Natural killer cell treated with Interleukin-12 subunit alpha and Interleukin-12 subunit beta and Interleukin-15 and Interleukin-18, amount 100 ng/mL, for 72 hours (primary cell): ENCODE results near the gene RHOU. TPM values are rescaled to one million over a fixed set of nuclear protein-coding genes. Genes with fewer than 3 reads are reported as not detected.

Experiments used
- ATAC-seq, 2 donors: fragments of 150-1000 bp; cut with Tn5 transposase in 1 of 2; sonication (Bioruptor Pico), chemical (Tn5 transposase) in 1 of 2; 2 replicates each; pipeline ENCODE4 v1.10.0; 2021
- DNase-seq: peaks from one replicate; pipeline ENCODE4 v3.0.0; 2022; ENCODE audit warnings: low spot score
- H3K27ac Mint-ChIP-seq, 2 donors: 1 replicate in 1 of 2; 2 replicates in 1 of 2; pipeline ENCODE4 v1.8.0; 2022; ENCODE audit warnings: mixed read lengths in 2 of 2, mild to moderate bottlenecking in 1 of 2, moderate library complexity in 1 of 2
- H3K27me3 Mint-ChIP-seq, 2 donors: 1 replicate in 1 of 2; 2 replicates in 1 of 2; pipeline ENCODE4 v1.8.0; 2022; ENCODE audit warnings: mixed read lengths in 2 of 2
- H3K36me3 Mint-ChIP-seq: one replicate; pipeline ENCODE4 v1.8.0; 2022; ENCODE audit warnings: mixed read lengths
- H3K4me1 Mint-ChIP-seq, 2 donors: 1 replicate in 1 of 2; 2 replicates in 1 of 2; pipeline ENCODE4 v1.8.0; 2022; ENCODE audit warnings: low read depth in 2 of 2, mixed read lengths in 2 of 2, mild to moderate bottlenecking in 1 of 2
- H3K4me3 Mint-ChIP-seq: one replicate; pipeline ENCODE4 v1.8.0; 2022; ENCODE audit warnings: mixed read lengths
- H3K9me3 Mint-ChIP-seq: 2 replicates; pipeline ENCODE4 v1.8.0; 2022; ENCODE audit warnings: mixed read lengths
- total RNA-seq, 2 donors: library from RNA; stranded (reverse); gene quantifications; one replicate each; pipeline ENCODE4 v1.2.3, GENCODE V29; 2022

Gene RHOU
- total RNA-seq, 2 donors from 2014 or later: 0.50 to 3.7 TPM

DNA sequence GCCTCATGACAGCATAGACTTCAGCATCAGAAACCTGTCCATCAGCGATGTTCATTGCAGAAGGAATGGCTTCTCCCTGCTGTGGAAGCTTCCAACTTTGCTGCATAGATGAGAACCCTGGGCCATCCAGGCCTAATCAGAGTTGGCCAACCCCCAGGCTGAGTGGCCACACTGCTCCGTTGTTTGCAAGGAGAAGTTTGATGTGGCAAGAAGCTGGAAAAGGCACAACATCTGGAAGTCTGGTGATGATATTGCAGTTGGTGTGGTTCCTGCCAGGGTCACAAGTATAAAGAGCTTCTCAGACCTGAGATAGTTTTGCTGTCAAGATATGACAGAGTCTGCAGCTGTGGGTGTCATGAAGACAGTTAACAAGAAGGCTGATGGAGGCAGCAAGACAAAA, 41.2 kb downstream of the RHOU start:
- H3K9me3 Mint-ChIP-seq: no peaks in the 10 kb centered on the region
- DNase-seq (no peak), ATAC-seq (no peak)
- H3K27ac Mint-ChIP-seq: no peak overlapping the region
- no peak overlapping the region for H3K4me3 Mint-ChIP-seq
- peaks cover 8 to 20% of the 10 kb centered on the region in 2 donors for H3K4me1 Mint-ChIP-seq
- no peaks in the 10 kb centered on the region for H3K27me3 Mint-ChIP-seq
- no peaks in the 10 kb centered on the region for H3K36me3 Mint-ChIP-seq

DNA sequence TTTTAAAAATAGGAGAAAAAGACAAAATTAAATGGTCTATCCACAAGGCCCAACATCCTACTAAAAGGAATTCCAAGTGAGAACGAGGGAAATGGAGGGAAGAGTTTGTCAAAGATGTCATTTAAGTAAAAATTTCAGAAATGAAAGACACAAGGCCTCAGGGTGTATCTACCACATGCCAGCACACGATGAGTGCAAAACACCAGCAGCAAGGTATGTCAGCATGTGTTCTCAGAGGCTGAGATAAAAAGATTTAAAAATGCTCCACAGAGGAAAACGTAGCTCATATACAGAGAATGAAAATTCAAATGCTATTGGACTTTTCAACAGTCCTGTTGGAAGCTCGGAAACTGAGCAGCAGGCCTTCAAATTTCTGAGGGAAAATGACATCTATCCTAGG, 42.0 kb downstream of the RHOU start:
- Mint-ChIP-seq H3K4me1 (peaks cover 8 to 15% of the 10 kb centered on the region in 2 donors), H3K36me3 (no peaks in the 10 kb centered on the region), H3K4me3 (no peak overlapping the region), H3K27ac (no peak overlapping the region), H3K9me3 (no peaks in the 10 kb centered on the region), H3K27me3 (no peaks in the 10 kb centered on the region)
- ATAC-seq (no peak), DNase-seq (no peak)

DNA sequence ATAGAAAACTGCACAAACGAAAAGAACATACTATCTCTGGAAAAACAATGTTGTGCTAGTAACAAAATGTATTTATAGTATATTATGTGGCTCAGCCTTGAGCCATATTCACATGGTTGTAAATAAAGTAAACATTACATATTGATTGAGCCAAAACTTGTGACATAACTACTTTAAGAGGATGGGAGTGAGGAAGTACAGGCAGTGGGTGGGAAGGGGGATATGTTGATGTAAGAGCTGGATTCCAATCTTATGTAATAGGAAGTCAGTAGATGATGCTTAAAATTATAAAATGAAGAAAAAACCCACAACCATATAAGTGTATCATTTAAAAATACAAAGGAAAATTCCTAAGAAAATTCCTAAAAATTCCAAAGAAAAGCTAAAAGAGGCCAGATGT, 42.7 kb downstream of the RHOU start:
- Mint-ChIP-seq H3K36me3 (no peaks in the 10 kb centered on the region), H3K4me3 (no peak overlapping the region), H3K27me3 (no peaks in the 10 kb centered on the region), H3K27ac (no peak overlapping the region), H3K4me1 (peaks cover under 1 to 7% of the 10 kb centered on the region in 2 donors), H3K9me3 (no peaks in the 10 kb centered on the region)
- DNase-seq (no peak), ATAC-seq (no peak)

DNA sequence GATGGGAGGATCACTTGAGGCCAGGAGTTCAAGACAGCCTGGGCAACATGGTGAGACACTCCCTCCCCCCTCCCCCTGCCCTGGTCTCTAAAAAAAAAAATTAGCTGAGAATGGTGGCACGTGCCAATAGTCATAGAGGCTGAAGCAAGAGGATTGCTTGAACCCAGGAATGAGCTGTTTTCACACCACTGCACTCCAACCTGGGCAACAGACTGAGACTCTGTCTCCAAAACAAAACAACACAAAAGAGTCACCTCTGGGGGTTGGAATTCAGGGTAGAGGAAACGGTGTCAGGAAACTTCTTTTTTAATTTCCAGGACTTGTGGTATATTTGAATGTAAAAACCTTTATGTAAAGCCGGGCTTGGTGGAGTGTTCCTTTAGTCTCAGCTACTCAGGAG, 43.2 kb downstream of the RHOU start:
- Mint-ChIP-seq H3K27me3 (no peaks in the 10 kb centered on the region), H3K4me1 (peaks cover 0 to 6% of the 10 kb centered on the region in 2 donors), H3K27ac (no peak overlapping the region), H3K36me3 (no peaks in the 10 kb centered on the region), H3K9me3 (no peaks in the 10 kb centered on the region), H3K4me3 (no peak overlapping the region)
- DNase-seq (no peak), ATAC-seq (no peak)

DNA sequence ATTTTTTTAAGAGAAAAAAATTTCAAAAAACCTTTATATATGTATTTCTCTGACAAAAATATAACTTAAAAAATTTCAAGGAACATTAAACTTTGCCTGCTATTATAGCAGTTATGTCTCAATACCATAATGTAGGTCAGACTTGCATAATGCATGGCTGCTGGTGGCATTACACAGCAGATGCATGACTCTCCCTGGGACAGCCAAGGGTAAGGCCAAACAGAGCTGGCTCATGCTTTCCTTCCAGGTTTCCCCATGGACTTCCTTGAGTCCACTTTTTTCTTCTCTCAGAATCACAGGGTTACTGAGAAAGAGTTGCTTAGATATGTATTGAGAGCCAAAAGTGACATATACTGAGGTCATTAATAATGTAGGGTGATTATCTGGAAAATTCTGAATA, 43.7 kb downstream of the RHOU start:
- Mint-ChIP-seq H3K9me3 (no peaks in the 10 kb centered on the region), H3K4me1 (peaks cover 0 to 6% of the 10 kb centered on the region in 2 donors), H3K36me3 (no peaks in the 10 kb centered on the region), H3K27ac (no peak overlapping the region), H3K4me3 (no peak overlapping the region), H3K27me3 (no peaks in the 10 kb centered on the region)
- no peak for DNase-seq
- ATAC-seq: no peak

DNA sequence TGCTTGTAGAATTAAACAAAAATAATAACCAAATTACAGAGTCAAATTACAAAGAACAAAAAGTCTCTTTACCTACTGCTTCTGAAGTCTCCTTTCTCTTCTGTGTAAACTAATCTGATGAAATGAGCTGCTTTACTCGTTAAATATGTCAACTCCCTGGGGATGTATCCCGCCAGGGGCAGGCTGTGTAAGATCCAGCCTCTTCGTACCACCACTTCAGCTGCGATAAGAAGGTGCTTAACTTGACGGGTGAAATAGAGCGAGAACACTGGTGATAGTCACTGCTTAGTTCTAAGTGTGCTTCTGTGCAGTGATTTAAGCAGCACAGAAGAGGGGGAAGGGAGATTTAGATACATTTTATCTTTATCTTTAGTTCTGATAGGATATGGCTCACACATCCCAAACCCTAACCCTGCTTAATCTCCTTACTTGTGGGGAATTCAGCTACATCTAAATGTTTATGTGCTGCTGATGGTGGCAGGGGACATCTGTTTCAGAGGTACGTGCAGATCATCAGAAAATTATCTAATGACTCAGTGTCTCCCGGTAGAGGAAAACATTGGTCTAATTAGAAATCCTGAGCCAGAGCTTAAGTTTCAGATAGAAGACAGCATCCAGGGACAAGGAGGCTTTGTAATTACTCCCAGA, 46.0 kb downstream of the RHOU start:
- no peaks in the 10 kb centered on the region for H3K9me3 Mint-ChIP-seq
- no peaks in the 10 kb centered on the region for H3K36me3 Mint-ChIP-seq
- no peak for DNase-seq
- no peaks in the 10 kb centered on the region for H3K27me3 Mint-ChIP-seq
- no peak for ATAC-seq
- no peak overlapping the region for H3K4me3 Mint-ChIP-seq
- no peak overlapping the region for H3K27ac Mint-ChIP-seq
- no peaks in the 10 kb centered on the region for H3K4me1 Mint-ChIP-seq

DNA sequence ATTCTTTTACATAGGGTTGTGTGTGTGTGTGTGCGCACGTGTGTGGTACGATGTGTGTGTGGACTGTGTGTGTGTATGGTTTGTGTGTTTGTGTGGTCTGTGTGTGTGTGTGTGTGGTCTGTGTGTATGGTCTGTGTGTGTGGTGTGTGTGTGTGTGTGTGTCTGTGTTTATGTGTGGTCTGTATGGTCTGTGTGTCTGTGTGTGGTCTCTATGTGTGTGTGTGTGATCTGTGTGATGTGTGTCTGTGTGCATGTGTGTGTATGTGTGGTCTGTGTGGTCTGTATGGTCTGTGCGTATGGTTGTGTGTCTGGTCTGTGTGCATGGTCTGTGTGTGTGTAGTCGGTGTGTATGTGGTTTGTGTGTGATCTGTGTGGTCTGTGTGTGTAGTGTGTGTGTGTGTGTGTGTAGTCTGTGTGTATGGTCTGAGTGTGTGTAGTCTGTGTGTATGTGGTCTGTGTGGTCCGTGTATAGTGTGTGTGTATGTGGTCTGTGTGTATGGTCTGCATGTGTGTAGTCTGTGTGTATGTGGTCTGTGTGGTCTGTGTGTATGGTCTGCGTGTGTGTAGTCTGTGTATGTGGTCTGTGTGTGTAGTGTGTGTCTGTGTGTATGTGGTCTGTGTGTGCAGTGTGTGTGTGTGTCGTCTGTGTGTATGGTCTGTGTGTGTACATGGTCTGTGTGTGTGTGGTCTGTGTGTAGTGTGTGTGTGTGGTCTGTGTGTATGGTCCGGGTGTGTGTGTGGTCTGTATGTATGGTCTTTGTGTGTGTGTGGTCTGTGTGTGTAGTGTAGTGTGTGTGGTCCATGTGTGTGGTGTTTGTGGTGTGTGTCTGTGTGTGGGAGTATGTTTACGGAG, 46.8 kb downstream of the RHOU start:
- Mint-ChIP-seq H3K27ac (no peak overlapping the region), H3K27me3 (no peaks in the 10 kb centered on the region), H3K36me3 (no peaks in the 10 kb centered on the region), H3K4me3 (no peak overlapping the region), H3K4me1 (no peaks in the 10 kb centered on the region), H3K9me3 (no peaks in the 10 kb centered on the region)
- DNase-seq: no peak
- ATAC-seq: peak; percentile 10 to 30

DNA sequence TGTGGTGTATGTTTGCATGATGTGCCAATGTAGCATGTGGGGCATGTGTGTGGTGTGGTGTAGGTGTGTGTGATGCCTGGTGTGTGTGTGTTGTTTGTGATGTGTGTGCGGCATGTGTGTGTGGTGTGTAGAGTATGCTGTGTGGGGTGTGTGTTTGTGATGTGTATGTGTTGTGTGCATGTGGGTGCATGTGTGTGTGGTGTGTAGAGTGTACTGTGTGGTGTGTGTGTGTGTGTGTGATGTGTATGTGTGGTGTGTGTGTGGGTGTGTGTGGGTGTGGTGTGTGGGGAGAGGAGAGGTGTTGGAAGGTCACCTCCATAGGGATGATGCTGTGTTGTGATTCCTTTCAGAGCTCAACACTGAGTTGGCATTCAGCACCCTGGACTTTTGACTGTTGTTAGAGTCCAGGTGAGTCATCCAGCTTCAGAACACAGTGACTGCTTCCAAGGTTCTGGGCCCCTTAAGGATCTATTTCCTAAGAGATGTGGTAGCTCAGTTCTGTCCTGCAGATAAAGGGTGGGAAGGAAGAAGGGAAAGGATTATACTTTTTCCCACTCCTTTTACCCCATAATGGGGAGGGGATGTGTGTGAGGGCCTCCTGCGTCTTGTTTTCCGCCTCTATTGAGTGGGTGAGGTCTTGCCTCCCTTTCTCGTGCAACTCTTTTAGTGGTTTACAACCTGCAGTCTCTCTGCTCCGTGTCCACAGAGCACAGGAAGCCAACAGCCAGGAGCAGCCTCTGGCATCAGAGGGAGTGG, 47.6 kb downstream of the RHOU start:
- Mint-ChIP-seq H3K27ac (no peak overlapping the region), H3K4me3 (no peak overlapping the region), H3K36me3 (no peaks in the 10 kb centered on the region), H3K4me1 (no peaks in the 10 kb centered on the region), H3K9me3 (no peaks in the 10 kb centered on the region), H3K27me3 (peaks cover 1% of the 10 kb centered on the region in 2 donors)
- DNase-seq (no peak), ATAC-seq (no peak)

DNA sequence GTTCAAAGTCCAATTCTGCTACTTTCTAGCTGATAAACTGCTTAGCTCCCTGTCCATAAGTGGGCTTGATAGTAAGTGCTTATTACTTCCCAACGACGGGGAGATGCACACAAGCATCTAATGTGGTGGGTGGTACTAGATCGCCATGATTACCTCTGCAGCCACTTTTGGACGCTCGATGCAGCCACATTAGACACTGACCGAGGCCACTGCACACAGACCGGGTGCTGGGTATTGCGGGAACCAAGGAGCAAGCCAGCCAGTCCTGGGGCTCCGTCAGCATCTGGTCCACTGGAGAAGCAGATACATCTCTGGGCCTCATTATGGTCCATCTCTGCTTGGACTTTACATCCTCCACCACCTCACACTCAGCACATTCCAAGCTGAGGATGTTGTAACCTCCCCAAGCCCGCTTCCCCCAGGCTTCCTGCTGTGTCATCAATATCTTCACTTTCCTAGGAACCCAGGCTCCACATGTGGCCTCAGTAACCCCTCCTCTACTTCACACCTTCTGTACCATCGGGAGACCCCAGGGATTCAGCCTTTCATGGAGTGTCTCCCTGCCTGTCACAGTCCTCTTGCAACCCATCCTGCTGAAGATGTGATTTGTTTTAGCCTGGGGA, 48.2 kb downstream of the RHOU start:
- peaks cover 0 to 6% of the 10 kb centered on the region in 2 donors for H3K4me1 Mint-ChIP-seq
- H3K27me3 Mint-ChIP-seq: peaks cover 8% of the 10 kb centered on the region in 2 donors
- no peak overlapping the region for H3K4me3 Mint-ChIP-seq
- no peaks in the 10 kb centered on the region for H3K36me3 Mint-ChIP-seq
- H3K27ac Mint-ChIP-seq: no peak overlapping the region
- DNase-seq (no peak), ATAC-seq (no peak)
- no peaks in the 10 kb centered on the region for H3K9me3 Mint-ChIP-seq

DNA sequence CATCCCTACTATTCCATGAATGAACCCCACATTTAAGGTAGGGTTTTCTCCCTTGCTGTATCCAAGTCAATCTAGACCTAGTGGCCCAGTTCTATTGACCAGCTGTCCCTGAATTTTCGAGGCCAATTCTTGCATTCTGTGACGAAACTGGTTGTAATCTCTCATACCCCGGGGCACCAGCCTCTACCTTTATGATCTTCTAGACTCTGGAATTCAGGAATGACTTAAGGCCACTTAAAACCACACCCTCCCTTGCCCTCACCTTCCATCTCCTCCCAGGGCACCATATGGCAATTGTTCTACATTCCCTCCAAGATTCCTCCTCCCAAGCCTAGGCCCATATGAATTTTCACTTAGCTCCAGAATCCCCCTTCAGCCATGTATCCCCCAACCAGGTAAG, 48.9 kb downstream of the RHOU start:
- H3K27me3 Mint-ChIP-seq: peaks cover 11 to 13% of the 10 kb centered on the region in 2 donors
- H3K27ac Mint-ChIP-seq: no peak overlapping the region
- H3K4me3 Mint-ChIP-seq: no peak overlapping the region

DNA sequence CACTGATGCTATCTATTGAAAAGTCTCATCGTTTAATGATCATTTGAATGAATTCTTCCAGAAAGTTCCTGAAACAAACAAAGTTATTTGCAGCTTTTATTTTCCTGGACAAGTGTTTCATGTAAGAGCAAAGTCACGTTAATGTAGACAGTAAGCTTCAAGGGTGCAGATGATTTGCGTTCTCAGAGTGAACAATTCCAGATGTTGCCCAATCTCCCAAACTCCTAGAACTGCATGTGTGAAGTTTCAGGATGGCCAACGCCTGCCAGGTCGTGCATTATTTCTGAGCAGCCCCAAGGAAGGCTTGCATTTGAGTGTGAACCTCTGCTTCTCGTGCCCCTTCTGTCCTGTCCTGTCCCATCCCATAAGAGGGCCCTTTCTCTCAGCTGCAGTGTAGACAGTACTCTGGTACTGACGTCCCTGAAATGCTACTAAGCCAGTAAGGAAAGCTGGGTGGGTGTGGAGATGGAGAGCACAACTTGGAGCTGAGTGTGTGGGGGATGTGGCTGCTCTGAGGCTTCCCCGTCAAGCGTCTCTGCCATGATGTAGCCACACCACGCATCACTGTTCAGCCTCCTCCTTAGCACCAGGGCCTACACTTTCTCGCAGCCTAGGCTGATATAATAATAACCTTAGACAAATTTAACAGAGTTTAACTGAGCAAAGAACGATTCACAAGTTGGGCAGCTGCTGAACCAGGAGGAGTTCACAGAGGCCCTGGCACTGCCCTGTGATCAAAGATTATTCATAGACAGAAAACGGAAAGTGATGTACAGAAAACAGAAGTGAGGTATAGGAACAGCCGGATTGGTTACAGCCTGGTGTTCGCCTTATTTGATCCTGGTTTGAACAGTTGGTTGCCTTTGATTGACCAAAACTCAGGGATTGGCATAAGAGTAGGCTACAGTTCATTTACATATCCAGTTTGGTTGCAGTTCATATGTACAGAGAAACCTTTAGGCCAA, 50.4 kb downstream of the RHOU start:
- no peaks in the 10 kb centered on the region for H3K36me3 Mint-ChIP-seq
- no peak overlapping the region for H3K27ac Mint-ChIP-seq
- peaks cover 5 to 13% of the 10 kb centered on the region in 2 donors for H3K4me1 Mint-ChIP-seq
- H3K9me3 Mint-ChIP-seq: no peaks in the 10 kb centered on the region
- H3K27me3 Mint-ChIP-seq: peaks cover 14 to 15% of the 10 kb centered on the region in 2 donors
- ATAC-seq (no peak), DNase-seq (no peak)
- no peak overlapping the region for H3K4me3 Mint-ChIP-seq

More for the DNA sequence above, 48.9 kb downstream of the RHOU start:
- DNase-seq: no peak
- H3K36me3 Mint-ChIP-seq: no peaks in the 10 kb centered on the region
- H3K9me3 Mint-ChIP-seq: no peaks in the 10 kb centered on the region
- peaks cover 0 to 8% of the 10 kb centered on the region in 2 donors for H3K4me1 Mint-ChIP-seq
- ATAC-seq: no peak

DNA sequence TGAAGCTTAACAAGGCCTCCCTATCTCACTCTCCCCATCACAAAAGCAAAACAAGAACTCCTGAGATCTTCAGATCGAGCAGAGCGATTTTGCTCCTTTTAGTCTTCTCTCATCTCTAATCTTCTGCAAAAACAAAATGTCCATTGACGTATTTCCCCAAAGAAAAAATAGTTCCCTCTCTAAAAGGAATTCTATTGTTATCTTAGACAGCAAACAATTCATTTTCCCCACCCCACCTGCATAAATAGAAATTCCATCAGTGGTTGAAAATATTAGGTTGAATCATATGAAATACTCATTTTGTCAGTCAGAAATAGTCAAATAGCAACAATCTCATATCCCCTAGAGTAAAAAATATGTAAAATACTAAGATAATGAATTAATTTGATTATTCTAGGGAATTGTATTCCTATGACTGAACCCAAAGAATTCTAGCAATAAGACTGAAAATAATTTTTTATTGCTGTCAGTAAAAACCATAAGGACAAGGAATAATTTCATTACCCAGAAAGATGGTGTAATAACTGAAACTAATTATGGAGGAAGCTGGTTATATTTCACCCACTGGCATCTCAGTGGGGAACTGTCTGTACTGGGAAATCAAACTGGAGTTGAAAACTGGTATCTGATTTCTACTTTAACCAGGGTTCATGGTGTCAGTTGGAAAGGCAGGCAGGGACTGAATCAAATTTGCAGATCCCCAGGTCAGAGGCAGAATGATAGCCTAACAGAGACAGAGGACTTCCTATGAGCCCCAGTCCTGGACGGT, 51.3 kb downstream of the RHOU start:
- no peak for ATAC-seq
- no peak overlapping the region for H3K4me3 Mint-ChIP-seq
- H3K9me3 Mint-ChIP-seq: no peaks in the 10 kb centered on the region
- DNase-seq: no peak
- peaks cover 20 to 21% of the 10 kb centered on the region in 2 donors for H3K27me3 Mint-ChIP-seq
- peaks cover 10 to 20% of the 10 kb centered on the region in 2 donors for H3K4me1 Mint-ChIP-seq
- no peak overlapping the region for H3K27ac Mint-ChIP-seq
- H3K36me3 Mint-ChIP-seq: no peaks in the 10 kb centered on the region
